Vagina (tissue), 2 donors: ENCODE data around the gene ATG4B.

Experiments
- CTCF ChIP-seq, 3 experiments: fragments of 450-650 bp in 2 of 3; fragments of 200-600 bp in 1 of 3; sonication (generic) in 1 of 3; IDR thresholded peaks; one replicate each; pipeline ENCODE4 v1.5.1; 2017 to 2019; ENCODE audit warnings: antibody characterized with exemption in 3 of 3, mild to moderate bottlenecking in 2 of 3, moderate library complexity in 2 of 3
- POLR2A ChIP-seq, 2 donors: fragments of 450-650 bp; IDR thresholded peaks; one replicate each; pipeline ENCODE4 v1.6.1; 2017; ENCODE audit warnings: antibody characterized with exemption in 2 of 2, mild to moderate bottlenecking in 2 of 2, moderate library complexity in 2 of 2

- TF ChIP-seq CTCF (IDR thresholded peaks at IDR 0.05) (no peak), POLR2A (IDR thresholded peaks at IDR 0.05) (no peak)
Measured at GRCh38 chr2:241620419-241620769, 17.1 kb upstream of the ATG4B start.
